ENCODE measurements around the gene MAT1A. TPM values are rescaled to one million over a fixed set of nuclear protein-coding genes. Genes with fewer than 3 reads are reported as not detected.

MAT1A gene
- total and polyA plus RNA-seq, 2 of the 13 experiments (the other 11 are each of a cell fraction or from before 2014, with no cell fraction given) = 57.1 to 76.9 TPM

- no peak for TF ChIP-seq ZBTB40 (IDR thresholded peaks at IDR 0.05)
- no peak for TF ChIP-seq ZBTB40 (CRISPR knock-in tag; IDR thresholded peaks at IDR 0.05)
- no peak for TF ChIP-seq MEIS2 (CRISPR knock-in tag; IDR thresholded peaks at IDR 0.05)
- TF ChIP-seq ATRX (CRISPR knock-in tag; IDR thresholded peaks at IDR 0.05; ENCODE audit: borderline replicate concordance) = no peak
- TF ChIP-seq POLR2G (IDR thresholded peaks at IDR 0.05; ENCODE audit: low read depth, low read length) = peak; percentile 55; the same call in 1 of the 2 replicates
- TF ChIP-seq ZBTB7A (CRISPR knock-in tag; IDR thresholded peaks at IDR 0.05) = peak; percentile 37; the same call in 1 of the 2 replicates
- no peak; the same call in 1 of the 2 replicates for TF ChIP-seq ZMAT3 (CRISPR knock-in tag; conservative IDR thresholded peaks at IDR 0.05)
- TF ChIP-seq NRL (CRISPR knock-in tag; IDR thresholded peaks at IDR 0.05; ENCODE audit: borderline replicate concordance) = no peak
- TF ChIP-seq HMGA1 (CRISPR knock-in tag; conservative IDR thresholded peaks at IDR 0.05) = no peak
- TF ChIP-seq, protein P1, sequence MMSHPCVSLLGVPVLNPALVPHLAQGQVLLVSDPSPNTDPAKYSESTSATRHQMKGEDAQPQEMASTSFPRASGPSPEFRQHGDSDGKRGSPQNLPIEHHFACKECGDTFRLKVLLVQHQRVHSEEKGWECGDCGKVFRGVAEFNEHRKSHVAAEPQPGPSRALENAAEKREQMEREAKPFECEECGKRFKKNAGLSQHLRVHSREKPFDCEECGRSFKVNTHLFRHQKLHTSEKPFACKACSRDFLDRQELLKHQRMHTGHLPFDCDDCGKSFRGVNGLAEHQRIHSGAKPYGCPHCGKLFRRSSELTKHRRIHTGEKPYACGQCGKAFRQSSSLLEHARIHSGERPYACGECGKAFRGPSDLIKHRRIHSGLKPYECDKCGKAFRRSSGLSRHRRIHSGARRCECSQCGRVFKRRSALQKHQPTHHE (CRISPR knock-in tag; IDR thresholded peaks at IDR 0.05; ENCODE audit: borderline replicate concordance) = no peak
- peak; percentile 90 for TF ChIP-seq CEBPG (CRISPR knock-in tag; IDR thresholded peaks at IDR 0.05)
- TF ChIP-seq SP140L (CRISPR knock-in tag; IDR thresholded peaks at IDR 0.05; ENCODE audit: borderline replicate concordance) = no peak
- no peak for TF ChIP-seq ZNF230 (CRISPR knock-in tag; IDR thresholded peaks at IDR 0.05)
- TF ChIP-seq ZNF343 (CRISPR knock-in tag; IDR thresholded peaks at IDR 0.05) = 0 out of 2 replicates have a peak, but pooled peaks have one; percentile 15
- no peak for TF ChIP-seq NFYC (CRISPR knock-in tag; IDR thresholded peaks at IDR 0.05)
- TF ChIP-seq ZNF678 (CRISPR knock-in tag; IDR thresholded peaks at IDR 0.05) = no peak
- no peak for TF ChIP-seq ZBTB3 (CRISPR knock-in tag; IDR thresholded peaks at IDR 0.05; ENCODE audit: borderline replicate concordance, low read depth)
- TF ChIP-seq ZNF792 (CRISPR knock-in tag; IDR thresholded peaks at IDR 0.05) = peak; percentile 61; the same call in 1 of the 2 replicates
- peak; percentile 59; the same call in 1 of the 2 replicates for TF ChIP-seq GLI4 (CRISPR knock-in tag; IDR thresholded peaks at IDR 0.05; ENCODE audit: borderline replicate concordance)
Observed at GRCh38 chr10:80289451-80290287, at the start of gene MAT1A (continued).

Data from HepG2 (cell line).